Nucleus accumbens (tissue), 56 donors: Measurements from ENCODE around the gene BCL2.

Experiments
- DNase-seq, 56 donors: peaks; one replicate each; lab custom pipeline; 2025; lab: John Stamatoyannopoulos, UW

BCL2 gene

GRCh38 chr18:63078471-63078870, 241.1 kb downstream of the BCL2 start:
- no peak for DNase-seq

GRCh38 chr18:63074981-63075404, 244.6 kb downstream of the BCL2 start:
- DNase-seq: peak in 53 of 56 donors; percentile 13 to 91 (median 67)

GRCh38 chr18:63073481-63073880, 246.1 kb downstream of the BCL2 start:
- DNase-seq: no peak
